Left lobe of liver (tissue), 2 donors: Measurements from ENCODE around the gene EMC8. TPM values are rescaled to one million over a fixed set of nuclear protein-coding genes. Genes with fewer than 3 reads are reported as not detected.
A peak's percentile ranks its signal among the peaks of the same experiment; 100 is the strongest.

ENCODE experiments used
- ATAC-seq: fragments of 200-7000 bp; cut with Tn5 transposase; one replicate; pipeline ENCODE4 v1.9.1; 2020; ENCODE audit warnings: mild to moderate bottlenecking, moderate library complexity
- DNase-seq: peaks from one replicate; pipeline ENCODE4 v3.0.0-alpha.2; 2020; ENCODE audit warnings: low spot score
- total RNA-seq: library from RNA; stranded (reverse); gene quantifications from one replicate; pipeline ENCODE4 v1.2.1, GENCODE V29; 2021
- donor health status: DM: no; HTN: no; CAD: no; lungs with moderate emphysema.
- donor health status: DM: no; HTN: yes; CAD: no.

EMC8 gene
- total RNA-seq, 1 donor from 2014 or later = 13.3 TPM

DNA sequence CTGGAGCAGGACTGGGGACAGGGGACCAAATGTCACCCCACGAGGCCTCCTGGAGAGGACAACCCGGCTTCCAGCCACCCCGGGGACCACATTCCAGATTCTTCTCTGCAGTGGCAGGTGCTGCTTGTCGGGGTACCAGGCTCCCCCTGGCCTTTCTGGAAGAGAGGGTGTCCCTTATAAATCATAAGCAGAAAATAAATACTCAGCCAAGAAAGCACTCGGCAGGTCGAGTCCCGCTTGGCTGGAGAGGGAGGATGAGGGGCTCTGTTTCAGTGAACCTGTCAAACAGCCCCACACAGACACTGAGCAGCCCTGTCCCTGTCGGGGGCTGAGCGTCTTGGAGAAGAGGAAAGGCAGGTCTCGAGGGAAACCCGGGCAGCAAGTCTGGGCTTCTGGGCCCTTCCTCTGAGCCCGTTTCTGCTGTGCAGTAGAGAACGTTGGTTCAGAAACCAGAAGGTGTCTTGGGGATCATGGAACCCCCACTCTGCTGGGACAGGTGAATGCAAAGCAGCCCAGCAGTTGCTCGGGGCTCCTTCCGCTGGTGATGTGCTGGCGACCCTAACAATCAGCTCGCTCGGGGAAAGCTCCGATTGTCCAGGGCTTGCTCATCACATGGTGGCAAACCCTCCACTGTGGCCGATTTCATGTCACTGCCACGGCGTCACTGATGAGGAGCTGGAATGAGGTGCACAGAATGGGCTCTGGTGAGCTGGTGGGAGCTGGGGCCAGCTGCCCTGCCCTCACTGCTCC lies 36.8 kb upstream of the EMC8 start:
- ATAC-seq = no peak

DNA sequence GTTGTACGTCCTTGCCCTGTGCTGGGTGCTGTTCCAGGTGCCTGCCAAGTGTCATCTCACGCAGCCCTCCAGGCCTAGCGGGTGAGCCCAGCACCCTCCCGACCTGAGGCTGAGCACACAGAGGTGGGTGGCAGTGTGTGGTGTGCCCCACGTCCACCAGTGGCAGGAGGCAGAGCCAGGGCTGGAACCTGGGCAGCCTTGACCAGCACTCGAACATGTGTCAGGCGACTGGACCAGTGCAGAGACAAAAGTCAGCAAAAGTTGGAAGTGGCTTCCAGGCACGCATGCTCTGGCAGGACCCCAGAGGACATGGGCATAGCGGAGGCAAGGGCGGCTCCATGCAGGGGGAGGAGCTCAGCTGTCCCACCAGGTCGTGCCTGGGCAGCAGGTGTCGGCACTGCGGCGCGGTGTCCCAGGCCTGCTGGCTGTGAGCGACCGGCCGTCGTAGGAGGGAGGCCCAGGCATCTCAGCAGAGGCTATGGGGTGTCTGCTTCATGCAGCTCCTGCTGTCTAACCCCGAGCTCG lies 35.9 kb upstream of the EMC8 start:
- DNase-seq = no peak
- ATAC-seq = no peak

More for the DNA sequence above, 36.8 kb upstream of the EMC8 start:
- DNase-seq = no peak

DNA sequence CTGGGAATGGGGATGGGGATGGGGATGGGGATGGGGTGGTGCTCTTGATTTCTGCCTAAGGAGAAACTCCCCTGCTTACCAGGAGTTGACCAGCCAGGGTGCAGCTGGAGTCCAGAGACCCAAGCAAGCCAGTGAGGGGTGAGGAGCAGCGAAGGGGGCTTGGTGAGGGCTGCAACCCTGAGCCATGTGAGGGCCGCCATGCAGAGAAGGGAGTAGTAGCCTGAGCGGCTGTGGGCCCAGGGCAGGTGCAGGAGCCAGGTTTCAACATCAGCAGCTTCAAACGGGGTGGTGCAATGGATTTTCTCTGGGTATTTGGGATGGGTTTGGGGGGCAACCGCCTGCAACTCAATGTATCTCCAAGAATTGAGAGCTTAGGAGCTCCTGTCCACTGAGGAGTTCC lies 35.4 kb upstream of the EMC8 start:
- DNase-seq (no peak), ATAC-seq (no peak)

DNA sequence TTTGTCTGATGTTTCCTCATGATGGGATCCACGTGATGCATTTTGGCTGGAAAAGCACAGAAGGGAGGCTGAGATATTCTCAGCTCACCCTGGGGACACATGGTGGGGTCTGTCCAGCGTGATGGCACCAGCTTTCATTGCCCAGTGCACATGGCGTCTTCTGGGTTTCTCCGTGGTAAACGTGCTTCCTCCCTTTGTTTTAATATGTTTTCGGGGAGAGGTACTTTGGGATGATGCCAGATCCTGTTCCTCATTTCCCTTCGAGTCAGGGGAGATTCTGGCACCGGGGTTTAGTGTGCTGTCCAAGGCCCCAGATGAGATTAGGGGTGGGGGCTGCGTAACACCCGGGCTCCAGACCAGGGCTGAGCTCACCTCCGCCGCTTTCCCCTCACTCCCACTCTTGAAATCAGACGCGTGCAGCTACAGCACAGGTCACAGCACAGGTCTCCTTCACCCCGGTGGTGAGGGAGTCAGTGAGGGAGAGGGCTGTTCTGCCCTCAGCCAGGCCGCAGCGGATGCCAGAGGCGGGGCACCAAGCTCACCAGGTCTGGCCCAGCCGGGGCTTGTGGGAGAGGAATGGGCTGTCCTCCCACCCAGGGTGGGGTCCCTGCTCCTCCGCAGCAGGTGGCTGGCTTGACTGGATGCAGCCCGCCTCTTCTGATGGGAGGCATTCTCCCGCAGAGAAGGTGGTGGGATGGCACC lies 34.0 kb upstream of the EMC8 start:
- DNase-seq = no peak

DNA sequence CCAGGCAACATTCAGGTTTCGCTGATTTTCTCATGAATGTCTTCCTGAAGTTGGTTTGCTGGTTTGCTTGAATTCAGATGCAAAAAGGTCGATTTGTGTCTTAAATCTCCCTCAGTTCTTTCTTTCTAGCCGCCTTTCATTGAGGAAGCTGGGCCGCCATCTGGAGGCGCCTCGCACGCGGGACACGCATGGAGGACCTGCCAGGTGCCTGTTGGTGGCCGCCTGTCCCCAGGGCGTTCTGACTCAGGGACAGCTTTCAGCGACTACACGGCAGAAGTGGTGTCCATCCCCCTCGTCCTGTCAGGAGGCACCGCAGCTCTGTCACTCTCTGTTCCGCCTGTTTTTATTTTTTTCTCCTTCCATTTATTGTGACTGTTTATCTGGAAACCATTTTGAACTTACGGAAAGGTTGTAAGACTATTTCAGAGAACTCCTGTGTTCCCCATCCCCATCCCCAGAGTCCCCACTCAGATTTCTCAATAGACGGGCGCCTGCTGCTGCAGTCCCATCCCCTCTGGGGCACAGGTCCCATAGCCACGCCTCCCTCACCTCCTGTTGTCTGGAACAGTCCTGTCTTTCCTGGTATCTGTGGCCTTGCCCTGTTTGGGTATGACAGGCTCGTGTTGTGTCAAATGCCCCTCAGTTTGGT lies 33.4 kb upstream of the EMC8 start:
- no peak for DNase-seq
- no peak for ATAC-seq

More for the DNA sequence above, 34.0 kb upstream of the EMC8 start:
- ATAC-seq = no peak

DNA sequence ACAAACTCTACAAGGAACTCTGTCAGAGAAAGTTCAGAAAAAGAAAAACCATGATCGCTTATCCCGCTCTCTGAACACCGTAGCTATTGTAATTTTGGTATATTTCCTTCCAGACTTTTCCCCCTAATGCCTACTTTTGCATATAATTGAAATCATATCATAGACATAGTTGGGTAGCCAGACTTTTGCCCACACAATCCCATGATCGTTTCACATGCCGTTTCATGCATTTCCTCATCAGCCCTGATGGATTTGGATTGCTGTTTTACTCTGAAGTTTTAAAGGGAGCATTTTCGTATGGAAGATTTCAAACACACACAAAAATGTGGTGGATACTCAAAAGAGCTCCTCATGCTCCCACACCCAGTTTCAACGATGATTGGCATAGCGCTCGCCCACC lies 31.5 kb upstream of the EMC8 start:
- DNase-seq (no peak), ATAC-seq (no peak)

DNA sequence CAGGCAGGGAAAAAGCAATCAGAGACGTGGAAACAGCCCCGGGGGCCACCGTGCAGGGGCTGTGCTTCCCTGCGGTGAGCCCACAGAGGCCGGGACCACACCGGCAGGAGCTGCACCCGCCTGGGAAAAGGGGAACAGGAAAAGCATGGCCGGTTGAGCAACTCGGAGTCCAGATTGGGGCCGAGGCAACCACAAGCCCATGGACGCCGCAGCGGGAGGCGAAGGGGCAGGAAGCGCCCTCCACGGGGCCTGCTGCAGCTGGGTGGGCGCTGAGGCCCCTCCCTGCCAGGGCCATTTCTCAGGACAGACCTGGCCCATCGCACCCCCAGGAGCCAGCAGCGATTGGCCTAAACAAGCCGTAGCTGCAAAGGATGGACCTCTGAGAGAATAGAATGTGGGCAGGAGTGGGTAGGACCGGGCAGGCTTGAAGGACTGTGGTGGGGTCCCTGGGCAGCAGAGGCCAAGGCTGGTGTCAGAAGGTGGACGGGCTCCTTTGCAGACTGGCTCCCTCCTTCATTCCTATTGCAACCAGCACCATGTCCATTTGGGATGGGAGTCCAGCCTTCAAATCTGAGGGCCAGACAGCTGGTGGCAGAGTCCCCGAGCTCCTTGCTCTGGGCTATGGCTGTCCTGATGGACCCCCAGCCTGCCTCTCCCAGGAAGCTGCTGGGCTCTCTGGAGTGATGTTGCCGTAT lies 30.6 kb upstream of the EMC8 start:
- ATAC-seq (peak; percentile 31), DNase-seq (no peak)

DNA sequence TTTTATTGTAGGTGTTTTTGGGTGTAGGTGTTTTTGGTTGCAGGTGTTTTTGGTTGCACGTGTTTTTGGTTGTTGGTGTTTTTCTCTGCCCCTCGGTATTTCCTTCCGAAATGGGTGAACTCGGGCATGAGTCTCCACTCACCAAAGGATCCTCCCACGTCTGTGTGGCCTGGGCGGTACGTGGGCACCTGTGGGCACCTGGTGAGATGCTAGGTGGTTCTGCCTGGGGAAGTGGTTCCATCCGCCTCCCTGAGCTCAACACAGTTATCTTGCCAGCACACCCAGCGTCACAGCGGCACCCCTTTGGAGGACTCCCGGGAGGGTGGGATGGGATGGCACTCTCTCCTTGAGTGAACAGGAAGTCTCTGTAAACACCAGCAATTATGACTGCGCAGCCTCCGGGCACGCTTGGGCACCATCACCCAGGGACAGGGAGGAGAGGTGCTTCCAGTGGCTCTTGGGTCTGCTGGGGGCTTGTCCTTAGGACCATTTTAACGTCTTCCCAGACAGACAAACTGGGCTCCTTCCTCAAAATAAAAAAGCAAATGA lies 29.9 kb upstream of the EMC8 start:
- no peak for ATAC-seq
- no peak for DNase-seq

DNA sequence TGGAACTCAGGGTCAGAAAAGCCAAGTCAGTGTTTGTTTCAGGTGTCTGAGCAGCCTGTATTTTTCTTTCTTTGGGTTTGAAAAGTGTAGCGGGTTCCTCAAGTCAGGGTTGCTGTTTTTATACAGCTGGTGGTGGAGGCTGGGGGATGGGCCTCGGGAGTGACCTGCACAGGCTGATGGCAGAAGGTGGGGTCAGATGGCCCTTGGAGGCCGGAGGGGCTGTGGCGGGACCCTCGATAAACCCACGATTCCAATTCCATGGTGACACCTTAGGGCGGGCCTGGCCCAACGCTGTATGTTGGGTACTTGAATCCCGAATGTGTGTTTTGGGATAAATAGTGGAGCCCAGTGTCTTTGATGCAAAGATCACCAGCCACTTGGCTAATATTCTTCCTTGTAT lies 28.8 kb upstream of the EMC8 start:
- no peak for DNase-seq
- ATAC-seq = no peak

DNA sequence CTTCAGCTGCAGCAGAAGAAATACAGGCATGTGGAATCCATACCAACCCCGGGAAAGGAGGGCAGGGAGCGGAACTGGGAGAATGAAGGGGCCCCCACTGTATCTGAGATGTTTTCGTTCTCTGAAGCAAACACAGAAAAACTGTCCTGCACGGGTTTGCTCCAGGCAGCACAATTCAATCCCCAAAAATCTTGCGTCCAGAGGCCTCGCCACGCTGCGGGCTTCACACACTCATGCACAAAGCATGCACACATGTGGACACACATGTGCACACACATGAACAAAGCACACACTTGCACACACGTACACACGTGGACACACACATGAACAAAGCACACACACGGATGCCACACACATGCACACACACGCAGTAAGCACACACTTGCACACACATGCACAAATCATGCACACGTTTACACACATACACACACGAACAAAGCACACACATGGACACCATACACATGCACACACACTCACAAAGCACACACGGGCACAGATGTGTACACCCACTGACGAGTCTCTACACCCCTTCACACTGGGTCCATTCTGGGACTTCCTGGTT lies 27.4 kb upstream of the EMC8 start:
- DNase-seq (no peak), ATAC-seq (no peak)

DNA sequence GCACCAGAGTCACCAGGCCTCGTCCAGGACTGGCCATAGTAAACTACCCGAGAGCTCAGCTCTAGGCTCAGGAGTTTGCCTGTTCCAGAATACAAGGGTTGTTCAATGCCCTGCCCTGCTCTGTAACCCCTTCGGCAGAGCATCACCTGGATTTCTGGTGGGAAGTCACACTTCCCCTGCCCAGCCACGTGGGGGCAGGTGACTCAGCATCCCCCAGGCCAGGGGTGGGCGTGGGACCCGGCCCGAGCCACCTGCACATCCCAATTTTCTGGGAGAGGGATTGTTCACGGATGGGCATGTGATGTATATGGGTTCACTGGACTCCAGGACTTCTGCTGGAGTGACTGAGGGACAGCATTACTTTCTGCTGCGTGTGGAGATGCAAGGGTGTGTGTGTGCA lies 26.0 kb upstream of the EMC8 start:
- DNase-seq = no peak
- ATAC-seq = no peak

DNA sequence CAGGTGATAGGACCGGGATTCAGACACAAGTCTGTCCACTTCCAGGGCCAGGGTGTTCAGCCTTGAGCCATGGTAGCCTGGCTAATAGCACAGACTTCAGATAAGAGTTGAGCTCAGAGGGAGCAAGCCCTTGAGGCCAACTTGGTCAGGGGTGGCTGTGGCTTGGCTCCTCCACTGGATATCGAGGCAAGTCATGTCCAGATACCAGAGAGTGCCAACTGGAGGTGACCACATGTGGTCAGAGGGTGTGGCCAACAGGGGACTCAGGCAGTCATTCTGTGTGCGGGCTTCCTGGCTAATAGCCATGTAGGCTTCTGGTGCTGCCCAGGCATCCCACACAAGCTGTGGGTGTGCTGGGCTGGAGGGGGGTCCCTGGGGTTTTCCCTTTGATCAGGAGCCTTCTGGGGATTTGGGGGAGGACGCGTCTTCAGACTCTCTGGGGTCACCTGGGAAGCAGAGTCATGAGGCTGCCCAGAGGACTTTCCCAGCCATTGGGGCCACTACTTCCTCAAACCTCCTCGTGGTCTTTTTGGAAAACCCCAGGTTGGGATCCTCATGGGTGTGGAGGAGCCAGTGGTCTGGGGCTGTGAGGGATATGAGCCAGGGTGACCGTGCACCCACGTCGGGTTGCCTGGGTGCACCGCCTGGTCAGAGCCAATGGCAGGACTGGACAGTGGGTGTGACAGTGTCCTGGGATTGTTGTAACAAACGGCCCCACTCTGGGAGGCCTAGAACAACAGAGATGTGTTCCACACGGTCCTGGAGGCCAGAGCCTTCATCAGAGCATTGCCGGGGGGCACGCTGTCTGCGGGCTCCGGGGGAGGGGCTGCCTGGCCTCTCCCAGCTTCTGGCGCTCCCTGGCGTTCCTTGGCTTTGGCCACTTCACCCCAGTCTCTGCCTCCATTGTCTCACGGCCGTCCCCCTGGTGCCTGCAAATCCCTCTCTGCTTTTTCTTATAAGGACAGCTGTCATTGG lies 25.1 kb upstream of the EMC8 start:
- no peak for DNase-seq
- no peak for ATAC-seq

DNA sequence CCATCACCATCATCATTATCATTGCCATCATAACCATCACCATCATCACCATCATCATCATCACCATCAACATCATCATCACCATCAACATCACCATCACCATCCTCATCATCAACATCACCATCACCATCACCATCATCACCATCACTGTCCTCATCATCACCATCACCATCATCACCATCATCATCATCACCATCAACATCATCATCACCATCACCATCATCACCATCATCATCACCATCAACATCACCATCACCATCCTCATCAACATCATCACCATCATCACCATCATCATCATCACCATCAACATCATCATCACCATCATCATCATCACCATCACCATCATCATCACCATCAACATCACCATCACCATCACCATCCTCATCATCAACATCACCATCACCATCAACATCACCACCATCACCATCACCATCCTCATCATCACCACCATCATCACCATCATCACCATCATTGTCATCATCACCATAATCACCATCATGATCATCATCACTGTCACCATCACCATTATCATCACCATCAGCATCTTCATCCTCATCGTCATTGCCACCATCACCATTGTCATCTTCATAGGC lies 24.1 kb upstream of the EMC8 start:
- ATAC-seq (no peak), DNase-seq (no peak)

DNA sequence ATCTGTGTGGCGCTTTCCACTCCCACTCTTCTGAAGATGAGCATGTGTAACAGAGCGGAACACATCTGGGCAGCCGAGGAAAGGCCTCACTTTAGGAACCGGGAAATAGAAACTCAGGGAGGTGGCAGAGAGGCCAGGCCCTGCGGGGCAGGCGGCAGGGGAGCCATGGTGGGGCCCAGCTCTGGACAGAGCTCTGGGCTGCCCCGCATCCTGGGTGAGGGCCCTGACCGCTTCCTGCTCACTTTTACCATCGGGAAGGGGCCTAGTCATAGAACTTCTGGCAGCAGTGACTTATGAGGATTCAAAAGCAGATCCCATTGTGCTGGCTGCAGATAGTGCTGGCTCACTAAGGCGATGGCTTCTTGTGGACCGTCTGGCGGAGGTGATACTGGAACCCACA lies 22.8 kb upstream of the EMC8 start:
- no peak for DNase-seq

DNA sequence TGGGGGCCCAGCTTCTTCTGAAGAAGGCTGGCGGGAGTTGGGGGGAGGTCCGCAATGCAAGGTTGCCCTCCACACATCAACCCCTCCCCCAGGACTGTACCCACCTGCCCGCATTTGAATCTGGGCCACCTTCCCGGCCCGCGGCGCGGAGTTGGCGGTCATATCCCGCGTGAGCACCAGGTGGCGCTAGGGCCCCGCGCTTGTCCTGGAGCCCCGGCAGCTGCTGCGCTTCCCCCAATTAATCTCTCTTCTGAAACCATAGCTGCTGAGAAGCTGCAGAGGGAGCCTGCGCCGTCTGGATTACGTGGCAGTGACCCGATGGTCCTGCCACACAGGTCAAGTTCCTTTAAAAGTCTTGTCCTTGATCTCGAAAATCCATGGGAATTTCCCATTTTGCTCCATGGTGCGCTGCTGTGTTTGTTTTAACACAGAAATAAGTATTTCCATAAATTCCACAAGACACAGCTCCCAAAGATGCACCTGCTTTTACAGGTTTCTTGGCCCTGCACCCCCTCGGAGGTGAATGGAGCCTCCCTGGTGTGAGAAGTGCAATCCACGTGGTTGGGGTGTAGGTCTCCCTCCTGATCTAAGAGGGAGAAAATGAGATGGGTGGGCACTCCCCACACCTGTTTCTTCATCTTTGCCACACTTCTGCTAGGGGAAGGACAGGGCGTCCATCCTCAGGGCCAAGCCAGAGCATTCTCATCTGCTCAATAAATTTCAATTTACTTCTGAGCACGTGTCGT lies 22.2 kb upstream of the EMC8 start:
- DNase-seq = peak; percentile 84
- ATAC-seq = peak; percentile 99

More for the DNA sequence above, 22.8 kb upstream of the EMC8 start:
- ATAC-seq = no peak

DNA sequence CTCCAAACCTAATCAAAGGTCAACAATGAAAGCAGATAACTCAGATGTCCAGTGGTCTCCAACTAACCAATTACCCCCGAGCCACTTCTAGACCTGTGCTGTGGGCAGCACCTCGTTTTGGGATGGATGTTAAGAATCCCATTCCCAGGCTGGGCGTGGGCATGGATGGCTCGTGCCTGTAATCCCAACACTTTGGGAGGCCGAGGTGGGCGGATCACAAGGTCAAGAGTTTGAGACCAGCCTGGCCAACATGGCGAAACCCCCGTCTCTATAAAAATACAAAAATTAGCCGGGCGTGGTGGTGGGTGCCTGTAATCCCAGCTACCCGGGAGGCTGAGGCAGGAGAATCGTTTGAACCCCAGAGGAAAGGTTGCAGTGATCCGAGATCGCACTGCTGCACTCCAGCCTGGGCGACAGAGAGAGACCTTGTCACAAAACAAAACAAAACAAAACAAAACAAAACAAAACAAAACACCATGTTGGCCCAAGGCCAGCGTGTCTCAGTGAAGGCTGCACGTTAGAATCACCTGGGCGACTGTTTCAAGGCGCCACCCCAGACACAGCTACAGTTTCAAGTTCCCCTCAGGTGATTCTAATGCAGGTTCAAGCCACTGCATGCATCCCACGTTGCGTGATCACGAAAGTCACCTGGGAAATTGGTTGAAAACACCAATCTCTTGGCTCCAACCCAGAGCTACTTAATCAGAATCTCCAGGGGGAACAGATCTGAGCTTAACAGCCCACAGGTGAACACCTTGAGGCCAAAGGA lies 21.4 kb upstream of the EMC8 start:
- ATAC-seq (no peak), DNase-seq (no peak)

DNA sequence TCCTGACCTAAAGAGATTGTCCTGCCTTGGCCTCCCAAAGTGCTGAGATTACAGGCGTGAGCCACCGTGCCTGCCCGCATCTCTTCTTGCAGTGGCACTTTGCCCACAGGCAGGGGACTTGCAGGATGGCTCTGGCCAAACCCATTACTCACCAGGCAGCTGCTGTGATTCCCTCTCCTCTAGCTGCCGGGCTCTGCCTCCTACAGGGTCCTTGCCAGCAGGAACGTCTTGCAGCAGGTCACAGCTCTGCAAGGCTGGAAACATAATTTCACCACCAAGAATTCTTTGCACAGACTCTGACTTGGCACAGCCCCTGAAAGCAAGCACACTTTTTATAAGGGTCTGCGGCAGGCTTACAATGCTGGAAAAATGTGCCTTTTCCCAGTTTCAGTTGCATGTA lies 20.4 kb upstream of the EMC8 start:
- DNase-seq (no peak), ATAC-seq (no peak)

DNA sequence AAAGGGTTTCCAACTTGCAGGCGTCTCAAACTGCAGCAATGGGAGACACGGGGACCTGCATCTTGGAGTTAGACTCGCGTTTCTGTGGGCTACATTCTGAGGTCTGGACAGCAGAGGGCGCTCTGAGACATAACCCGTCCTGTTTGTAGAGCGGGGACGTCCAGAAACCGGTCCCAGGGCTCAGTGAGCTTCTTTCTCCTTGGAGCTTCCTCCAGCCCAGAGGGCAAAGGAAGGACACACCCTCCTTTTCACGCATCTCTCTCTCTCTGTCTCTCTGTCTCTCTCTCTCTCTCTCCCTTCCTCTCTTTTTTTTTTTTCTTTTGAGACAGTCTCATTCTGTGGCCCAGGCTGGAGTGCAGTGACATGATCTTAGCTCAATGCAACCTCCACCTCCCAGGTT lies 19.9 kb upstream of the EMC8 start:
- ATAC-seq (peak; percentile 82), DNase-seq (peak; percentile 81)
